Measurements from ENCODE around the gene NT5DC4. TPM values are rescaled to one million over a fixed set of nuclear protein-coding genes. Genes with fewer than 3 reads are reported as not detected.

Gene NT5DC4
- total and polyA plus RNA-seq, 4 donors: 1.2 TPM; not detected in 3

- TF ChIP-seq REST (IDR thresholded peaks at IDR 0.05): no peak
Measured at GRCh38 chr2:112755444-112755843, 34.6 kb downstream of the NT5DC4 start (continued).

GRCh38 chr2:112756207-112756606 is 35.4 kb downstream of the NT5DC4 start:
- H3K9ac ChIP-seq (ENCODE audit: low read depth in 1 of 2, low read length in 2 of 2): no peak overlapping the region
- peaks cover 4 to 25% (median 11%) of the 10 kb centered on the region in 4 donors for H3K4me1 ChIP-seq (ENCODE audit: control insufficient read depth in 4 of 4, insufficient read depth in 4 of 4, low read length in 3 of 4)
- H3K9me3 ChIP-seq (ENCODE audit: control insufficient read depth in 4 of 4, low read length in 3 of 4): no peaks in the 10 kb centered on the region
- H3K4me3 ChIP-seq (ENCODE audit: low read depth in 1 of 3, low read length in 3 of 3): no peak overlapping the region
- whole genome bisulfite sequencing: 81% methylated on average over 3 of the region's 3 CpGs
- DNase-seq (ENCODE audit: low spot score): no peak
- H3K27me3 ChIP-seq (ENCODE audit: control insufficient read depth in 4 of 4, insufficient read depth in 4 of 4, low read length in 3 of 4): no peaks in the 10 kb centered on the region
- no peak for TF ChIP-seq RAD21 (IDR thresholded peaks at IDR 0.05)
- no peak for TF ChIP-seq HNF4A (conservative IDR thresholded peaks at IDR 0.05)
- no peak for TF ChIP-seq TAF1 (conservative IDR thresholded peaks at IDR 0.05)
- TF ChIP-seq GABPA (IDR thresholded peaks at IDR 0.05 in 1 of 2, conservative IDR thresholded peaks at IDR 0.05 in 1 of 2): no peak
- TF ChIP-seq FOXA2 (IDR thresholded peaks at IDR 0.05): no peak
- no peak for TF ChIP-seq MAX (IDR thresholded peaks at IDR 0.05)
- no peak for TF ChIP-seq SP1 (IDR thresholded peaks at IDR 0.05)
- TF ChIP-seq JUND (IDR thresholded peaks at IDR 0.05): no peak
- no peak for TF ChIP-seq NR2F2 (IDR thresholded peaks at IDR 0.05)
- TF ChIP-seq ZBTB33 (IDR thresholded peaks at IDR 0.05): no peak
- no peaks in the 10 kb centered on the region for H3K36me3 ChIP-seq (ENCODE audit: control insufficient read depth in 4 of 4, insufficient read depth in 3 of 4, low read depth in 1 of 4, low read length in 3 of 4)
- H3K27ac ChIP-seq (ENCODE audit: low read depth in 1 of 2, low read length in 2 of 2): no peak overlapping the region

- Histone ChIP-seq H3K4me1 (ENCODE audit: control insufficient read depth in 4 of 4, insufficient read depth in 4 of 4, low read length in 3 of 4) (peaks cover 0 to 16% (median 8%) of the 10 kb centered on the region in 4 donors), H3K9me3 (ENCODE audit: control insufficient read depth in 4 of 4, low read length in 3 of 4) (no peaks in the 10 kb centered on the region), H3K4me3 (ENCODE audit: low read depth in 1 of 3, low read length in 3 of 3) (no peak overlapping the region), H3K36me3 (ENCODE audit: control insufficient read depth in 4 of 4, insufficient read depth in 3 of 4, low read depth in 1 of 4, low read length in 3 of 4) (no peaks in the 10 kb centered on the region), H3K9ac (ENCODE audit: low read depth in 1 of 2, low read length in 2 of 2) (no peak overlapping the region), H3K27ac (ENCODE audit: low read depth in 1 of 2, low read length in 2 of 2) (peak overlapping the region; percentile 34 to 55), H3K27me3 (ENCODE audit: control insufficient read depth in 4 of 4, insufficient read depth in 4 of 4, low read length in 3 of 4) (no peaks in the 10 kb centered on the region)
- TF ChIP-seq JUND (IDR thresholded peaks at IDR 0.05) (peak in 1 of 2 donors; percentile 50), HNF4A (conservative IDR thresholded peaks at IDR 0.05) (peak; percentile 58 to 59), RAD21 (IDR thresholded peaks at IDR 0.05) (peak in 1 of 2 donors; percentile 39), ATF3 (IDR thresholded peaks at IDR 0.05) (peak; percentile 84), RXRA (IDR thresholded peaks at IDR 0.05) (peak; percentile 56 to 58), GABPA (IDR thresholded peaks at IDR 0.05 in 1 of 2, conservative IDR thresholded peaks at IDR 0.05 in 1 of 2) (no peak), MAX (IDR thresholded peaks at IDR 0.05) (no peak), SP1 (IDR thresholded peaks at IDR 0.05) (peak; percentile 52), EGR1 (IDR thresholded peaks at IDR 0.05; ENCODE audit: low read depth in 2 of 2) (no peak)
- 55% methylated on average over 3 of the region's 3 CpGs for WGBS
- peak; percentile 40 for DNase-seq (ENCODE audit: low spot score)
Measured at GRCh38 chr2:112757265-112757664, 36.4 kb downstream of the NT5DC4 start.
